Activated CD8-positive, alpha-beta T cell treated with anti-CD3 and anti-CD28 coated beads for 36 hours (primary cell): ENCODE data around the gene ZEB1. TPM values are rescaled to one million over a fixed set of nuclear protein-coding genes. Genes with fewer than 3 reads are reported as not detected.
"Not testable (repeated sequence)": the region's sequence is repeated elsewhere in the genome, so short reads cannot be mapped to it uniquely, and the experiment has no call there.

ENCODE experiments used
- ATAC-seq: fragments of 200-7000 bp; cut with Tn5 transposase; one replicate; pipeline ENCODE4 v1.10.0; 2021; ENCODE audit warnings: mild to moderate bottlenecking, moderate library complexity
- CTCF ChIA-PET: fragments of 350-600 bp; sonication (Branson Sonifier 250); formaldehyde crosslinking; loops from one replicate; lab custom pipeline; 2021; ENCODE audit warnings: antibody characterized with exemption; lab: Charles Lee
- POLR2A ChIA-PET: fragments of 350-600 bp; sonication (Branson Sonifier 250); formaldehyde crosslinking; loops from one replicate; lab custom pipeline; 2021; ENCODE audit warnings: antibody characterized with exemption; lab: Charles Lee
- DNase-seq: peaks from one replicate; pipeline ENCODE4 v3.0.0-alpha.2; 2020
- H3K27ac Mint-ChIP-seq: one replicate; pipeline ENCODE4 v1.8.0; 2021; ENCODE audit warnings: mild to moderate bottlenecking, mixed read lengths
- H3K27me3 Mint-ChIP-seq: one replicate; pipeline ENCODE4 v1.8.0; 2021; ENCODE audit warnings: mixed read lengths
- H3K36me3 Mint-ChIP-seq: one replicate; pipeline ENCODE4 v1.8.0; 2021; ENCODE audit warnings: low read depth, mixed read lengths
- H3K4me1 Mint-ChIP-seq: one replicate; pipeline ENCODE4 v1.8.0; 2021; ENCODE audit warnings: low read depth, mixed read lengths
- H3K4me3 Mint-ChIP-seq: one replicate; pipeline ENCODE4 v1.8.0; 2021; ENCODE audit warnings: mild to moderate bottlenecking, moderate library complexity, mixed read lengths
- H3K9me3 Mint-ChIP-seq: one replicate; pipeline ENCODE4 v1.8.0; 2021; ENCODE audit warnings: mixed read lengths
- CTCF ChIP-seq: fragments of 200-600 bp; IDR thresholded peaks from one replicate; pipeline ENCODE4 v1.8.0; 2022; ENCODE audit warnings: antibody characterized with exemption, mild to moderate bottlenecking
- intact Hi-C: fragments of 100-400 bp; cut with micrococcal nuclease; formaldehyde crosslinking; loops from one replicate; pipeline ENCODE4 v1.10.0; 2022
- total RNA-seq, 2 experiments: library from RNA; stranded (reverse); gene quantifications; one replicate each; pipeline ENCODE4 v1.2.3, GENCODE V29; 2021

ZEB1 gene
- total RNA-seq, 2 experiments from 2014 or later: 28.4 to 29.7 TPM

DNA sequence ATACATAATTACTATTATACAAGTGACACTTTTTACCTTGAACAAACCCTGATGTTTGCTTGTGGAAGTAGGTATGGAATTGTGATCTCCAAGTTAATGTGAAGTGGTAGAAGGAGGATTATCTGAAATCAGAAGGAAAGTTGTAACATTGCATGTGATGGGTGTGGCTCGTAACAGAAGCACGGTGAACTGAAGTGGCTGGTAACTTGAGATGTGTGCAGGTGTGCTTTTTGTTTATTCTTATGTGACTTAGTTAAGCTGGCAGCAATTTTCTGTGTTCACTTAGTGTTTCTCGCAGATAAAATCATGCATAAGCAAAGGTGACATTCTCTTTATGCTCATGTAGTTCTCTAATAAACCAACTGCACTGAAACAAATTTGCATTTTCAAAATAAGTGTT lies 82.3 kb downstream of the ZEB1 start:
- no peak overlapping the region for H3K27ac Mint-ChIP-seq
- POLR2A ChIA-PET: no interaction called here

DNA sequence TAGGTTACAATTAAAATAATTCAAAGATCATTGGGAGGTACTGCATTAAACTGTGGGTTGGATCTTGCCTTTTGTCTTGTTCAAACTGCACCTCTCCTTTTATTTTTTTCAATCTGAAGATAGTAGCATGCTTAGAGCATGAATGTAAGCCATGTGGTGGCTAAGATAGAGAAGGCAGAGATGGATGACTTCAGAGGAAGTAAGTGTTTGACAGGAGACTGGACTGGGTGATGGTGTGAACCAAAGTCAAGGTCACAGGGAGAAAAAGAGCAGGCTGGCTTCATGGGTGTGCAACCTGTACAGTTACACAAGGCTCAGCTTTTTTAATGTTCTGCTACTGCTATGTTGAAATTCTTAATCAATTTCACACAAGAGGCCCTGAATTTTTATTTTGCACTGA lies 85.6 kb downstream of the ZEB1 start:
- Mint-ChIP-seq H3K27ac (no peak overlapping the region), H3K4me1 (peaks cover 27% of the 10 kb centered on the region), H3K9me3 (peaks cover 11% of the 10 kb centered on the region), H3K36me3 (peaks cover 30% of the 10 kb centered on the region), H3K4me3 (no peak overlapping the region), H3K27me3 (no peaks in the 10 kb centered on the region)
- intact Hi-C loops: no loop called here
- no peak for DNase-seq
- peak; percentile 47 for ATAC-seq
- TF ChIP-seq CTCF: no peak
- ChIA-PET CTCF (no interaction called here), POLR2A (no interaction called here)

More for the DNA sequence above, 82.3 kb downstream of the ZEB1 start:
- Mint-ChIP-seq H3K9me3 (peaks cover 4% of the 10 kb centered on the region), H3K36me3 (peaks cover 23% of the 10 kb centered on the region), H3K27me3 (no peaks in the 10 kb centered on the region), H3K4me1 (peaks cover 44% of the 10 kb centered on the region), H3K4me3 (no peak overlapping the region)
- ATAC-seq (no peak), DNase-seq (no peak)
- TF ChIP-seq CTCF: no peak
- intact Hi-C loops: no loop called here
- CTCF ChIA-PET: no interaction called here

- POLR2A ChIA-PET: not testable (repeated sequence)
Observed at GRCh38 chr10:31405829-31406228, 86.8 kb downstream of the ZEB1 start.

DNA sequence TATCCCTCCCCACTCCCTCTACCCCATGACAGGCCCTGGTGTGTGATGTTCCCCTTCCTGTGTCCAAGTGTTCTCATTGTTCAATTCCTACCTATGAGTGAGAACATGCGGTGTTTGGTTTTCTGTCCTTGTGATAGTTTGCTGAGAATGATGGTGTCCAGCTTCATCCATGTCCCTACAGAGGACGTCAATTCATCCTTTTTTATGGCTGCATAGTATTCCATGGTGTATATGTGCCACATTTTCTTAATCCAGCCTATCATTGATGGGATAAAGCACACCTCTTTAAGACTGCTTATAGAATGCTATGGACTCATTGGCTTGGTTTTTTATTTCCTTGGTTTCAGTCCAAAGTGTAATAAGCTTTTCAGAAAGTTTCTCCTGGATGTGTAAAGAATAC lies 93.4 kb downstream of the ZEB1 start:
- ATAC-seq, H3K4me3 Mint-ChIP-seq, DNase-seq, H3K27ac Mint-ChIP-seq, CTCF ChIA-PET, H3K27me3 Mint-ChIP-seq, H3K9me3 Mint-ChIP-seq, intact Hi-C loops, POLR2A ChIA-PET: not testable (repeated sequence)
- Mint-ChIP-seq H3K36me3 (peaks cover 28% of the 10 kb centered on the region), H3K4me1 (peaks cover 26% of the 10 kb centered on the region)

More at GRCh38 chr10:31405829-31406228, 86.8 kb downstream of the ZEB1 start:
- CTCF ChIA-PET, DNase-seq, ATAC-seq, H3K4me3 Mint-ChIP-seq, intact Hi-C loops, H3K27me3 Mint-ChIP-seq, H3K27ac Mint-ChIP-seq: not testable (repeated sequence)
- peaks cover 15% of the 10 kb centered on the region for H3K9me3 Mint-ChIP-seq
- peaks cover 26% of the 10 kb centered on the region for H3K4me1 Mint-ChIP-seq
- H3K36me3 Mint-ChIP-seq: peaks cover 37% of the 10 kb centered on the region

GRCh38 chr10:31413325-31413724 lies 94.3 kb downstream of the ZEB1 start:
- H3K27me3 Mint-ChIP-seq: no peaks in the 10 kb centered on the region
- no peak for ATAC-seq
- intact Hi-C loops: no loop called here
- no peak overlapping the region for H3K27ac Mint-ChIP-seq
- DNase-seq: no peak
- no peak overlapping the region for H3K4me3 Mint-ChIP-seq
- CTCF ChIA-PET: no interaction called here
- no peak for TF ChIP-seq CTCF
- H3K36me3 Mint-ChIP-seq: peaks cover 26% of the 10 kb centered on the region
- peaks cover 10% of the 10 kb centered on the region for H3K9me3 Mint-ChIP-seq
- POLR2A ChIA-PET: no interaction called here
- H3K4me1 Mint-ChIP-seq: peaks cover 31% of the 10 kb centered on the region

- Mint-ChIP-seq H3K9me3 (peaks cover 5% of the 10 kb centered on the region), H3K36me3 (peaks cover 13% of the 10 kb centered on the region), H3K27me3 (no peaks in the 10 kb centered on the region), H3K4me1 (peaks cover 50% of the 10 kb centered on the region), H3K27ac (no peak overlapping the region), H3K4me3 (no peak overlapping the region)
- DNase-seq (no peak), ATAC-seq (no peak)
- no peak for TF ChIP-seq CTCF
- intact Hi-C loops: no loop called here
- POLR2A ChIA-PET: no interaction called here
- CTCF ChIA-PET: no interaction called here
Observed at GRCh38 chr10:31418481-31418880, 99.5 kb downstream of the ZEB1 start.
